Bone marrow (tissue), 2 donors: ENCODE data around the gene PTER.

Source experiments
- DNase-seq, 2 donors: peaks; one replicate each; lab custom pipeline; 2025; lab: John Stamatoyannopoulos, UW

PTER gene

GRCh38 chr10:16544099-16544498 lies 107.3 kb downstream of the PTER start:
- DNase-seq = no peak

- DNase-seq = no peak
These were observed 107.8 kb downstream of the PTER start for GRCh38 chr10:16544591-16544990.

GRCh38 chr10:16545116-16545736 lies 108.4 kb downstream of the PTER start:
- no peak for DNase-seq

GRCh38 chr10:16547973-16548372 lies 111.2 kb downstream of the PTER start:
- no peak for DNase-seq

- DNase-seq = no peak
These were observed 122.5 kb downstream of the PTER start for GRCh38 chr10:16559236-16559773.

- DNase-seq = no peak
These were observed 126.1 kb downstream of the PTER start for GRCh38 chr10:16562891-16563290.
